ENCODE measurements around the gene TMEM39B.
"Not testable (repeated sequence)": the region's sequence is repeated elsewhere in the genome, so short reads cannot be mapped to it uniquely, and the experiment has no call there.

The TMEM39B gene

DNA sequence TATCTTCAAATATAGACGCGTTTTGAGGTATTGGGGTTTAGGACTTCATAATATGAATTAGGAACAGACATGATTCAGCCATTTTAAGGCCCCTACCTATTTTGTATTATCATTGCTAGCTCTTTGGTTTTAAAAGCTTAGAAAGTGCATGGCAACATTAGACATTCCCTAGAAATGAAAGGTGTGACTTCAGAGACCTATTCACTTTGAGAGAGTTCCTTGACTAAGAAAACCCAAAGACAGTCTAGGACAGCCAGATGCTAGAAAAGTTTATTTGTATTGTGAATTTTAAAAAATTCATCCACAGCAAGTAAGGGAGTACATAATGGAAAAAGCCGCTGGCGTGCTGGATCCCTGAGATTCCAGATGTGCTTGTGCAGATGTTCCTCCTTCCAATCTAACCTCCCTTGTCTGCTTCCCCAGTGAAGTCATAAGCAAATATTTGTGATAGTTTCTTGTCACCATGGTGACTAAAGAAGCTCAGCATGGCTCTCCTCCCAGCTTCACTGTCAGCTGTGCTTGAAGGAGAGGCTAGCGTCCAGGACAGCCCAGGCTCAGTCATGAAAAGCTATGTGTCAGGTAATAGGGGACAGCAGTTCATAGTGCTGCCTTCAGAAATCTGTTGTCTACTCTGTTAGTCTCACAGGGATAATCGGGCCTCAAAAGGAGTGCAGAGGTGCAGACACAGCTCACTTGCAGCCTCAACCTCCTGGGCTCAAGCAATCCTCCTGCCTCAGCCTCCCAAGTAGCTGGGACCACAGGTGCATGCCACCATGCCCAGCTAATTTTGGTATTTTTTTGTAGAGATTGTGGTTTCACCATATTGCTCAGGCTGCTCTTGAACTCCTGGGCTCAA lies 69.9 kb downstream of the TMEM39B start:
- DNase-seq = peak; percentile 17
- in situ Hi-C loops (cut with MboI; ENCODE audit: low pct_unique_long_range_greater_than_20kb, low sequenced_read_pairs) = no loop called here

DNA sequence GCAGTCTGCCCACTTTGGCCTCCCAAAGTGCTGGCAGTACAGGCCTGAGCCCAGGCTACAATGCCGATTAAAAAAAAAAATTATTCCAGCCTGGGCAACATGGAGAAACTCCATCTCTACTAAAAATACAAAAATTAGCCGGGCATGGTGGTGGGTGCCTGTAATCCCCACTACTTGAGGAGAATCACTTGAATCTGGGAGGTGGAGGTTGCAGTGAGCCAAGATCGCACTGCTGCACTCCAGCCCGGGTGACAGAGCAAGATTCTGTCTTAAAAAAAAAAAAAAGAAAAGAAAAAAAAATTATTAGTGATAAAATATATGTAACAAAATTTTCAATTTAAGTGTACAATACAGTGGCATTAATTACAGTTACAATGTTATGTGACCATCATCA lies 70.6 kb downstream of the TMEM39B start:
- in situ Hi-C loops (cut with MboI; ENCODE audit: low pct_unique_long_range_greater_than_20kb, low sequenced_read_pairs); DNase-seq: not testable (repeated sequence)

GRCh38 chr1:32144033-32144432 lies 71.3 kb downstream of the TMEM39B start:
- in situ Hi-C loops (cut with MboI; ENCODE audit: low pct_unique_long_range_greater_than_20kb, low sequenced_read_pairs) = no loop called here
- DNase-seq = no peak

GRCh38 chr1:32147799-32148198 lies 75.1 kb downstream of the TMEM39B start:
- in situ Hi-C loops (cut with MboI; ENCODE audit: low pct_unique_long_range_greater_than_20kb, low sequenced_read_pairs); DNase-seq: not testable (repeated sequence)

- in situ Hi-C loops (cut with MboI; ENCODE audit: low pct_unique_long_range_greater_than_20kb, low sequenced_read_pairs) = no loop called here
- no peak for DNase-seq
Measured at GRCh38 chr1:32150847-32151246, 78.1 kb downstream of the TMEM39B start.

DNA sequence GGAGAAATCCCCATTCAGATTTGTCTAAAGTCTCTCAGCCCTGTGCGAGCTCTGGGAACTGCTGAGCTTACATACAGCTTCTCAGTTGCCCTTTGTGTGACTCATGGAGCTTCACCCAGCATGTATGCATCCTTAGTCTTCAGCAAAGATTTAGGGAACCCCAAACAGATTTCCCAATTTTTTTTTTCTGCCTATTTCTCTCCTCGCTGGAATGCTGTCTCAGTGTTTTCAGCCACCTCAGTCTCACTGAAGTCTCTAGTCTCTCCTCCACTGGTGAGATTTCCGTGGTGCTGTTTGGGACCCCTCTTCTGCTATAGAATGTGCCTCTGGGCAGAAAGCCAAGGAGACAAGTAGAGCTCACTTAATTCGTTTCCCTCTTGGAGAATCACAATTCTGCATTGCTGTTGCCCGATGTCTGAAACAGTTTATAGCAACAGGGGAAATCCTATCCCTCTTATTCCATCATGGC lies 78.6 kb downstream of the TMEM39B start:
- no peak for DNase-seq
- in situ Hi-C loops (cut with MboI; ENCODE audit: low pct_unique_long_range_greater_than_20kb, low sequenced_read_pairs) = no loop called here

Data from KBM-7 (cell line).